ENCODE results near the gene MRC2. TPM values are rescaled to one million over a fixed set of nuclear protein-coding genes. Genes with fewer than 3 reads are reported as not detected.
A peak's percentile ranks its signal among the peaks of the same experiment; 100 is the strongest.
"Not testable (repeated sequence)": the region's sequence is repeated elsewhere in the genome, so short reads cannot be mapped to it uniquely, and the experiment has no call there.

Gene MRC2
- total RNA-seq, 1 donor from 2014 or later, result 91.2 TPM

DNA sequence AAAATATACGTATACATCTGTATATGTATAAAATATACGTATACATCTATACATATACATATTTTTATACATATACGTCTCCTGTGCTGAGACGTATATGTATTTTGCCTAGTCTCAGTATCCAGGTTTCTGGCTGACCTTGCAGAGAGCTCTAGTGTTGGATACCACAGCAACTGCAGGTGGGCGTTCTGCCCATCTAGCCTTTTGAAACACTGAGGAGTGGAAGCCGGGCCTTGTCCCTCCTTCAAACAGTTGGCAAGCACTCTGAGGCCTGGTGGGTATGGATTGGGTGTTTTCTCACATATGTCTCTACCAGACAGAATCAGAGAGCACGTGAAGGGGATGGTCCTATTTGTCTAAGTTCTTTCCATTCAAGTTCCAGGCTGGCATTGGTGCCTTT is 39.4 kb upstream of the MRC2 start:
- DNase-seq, result no peak
- peaks cover 66% of the 10 kb centered on the region for H3K36me3 ChIP-seq
- intact Hi-C loops (cut with DNase I), result no loop called here
- H3K4me1 ChIP-seq, result peaks cover 5% of the 10 kb centered on the region
- H3K27me3 ChIP-seq (ENCODE audit: low read depth), result no peaks in the 10 kb centered on the region
- TF ChIP-seq, protein P1, sequence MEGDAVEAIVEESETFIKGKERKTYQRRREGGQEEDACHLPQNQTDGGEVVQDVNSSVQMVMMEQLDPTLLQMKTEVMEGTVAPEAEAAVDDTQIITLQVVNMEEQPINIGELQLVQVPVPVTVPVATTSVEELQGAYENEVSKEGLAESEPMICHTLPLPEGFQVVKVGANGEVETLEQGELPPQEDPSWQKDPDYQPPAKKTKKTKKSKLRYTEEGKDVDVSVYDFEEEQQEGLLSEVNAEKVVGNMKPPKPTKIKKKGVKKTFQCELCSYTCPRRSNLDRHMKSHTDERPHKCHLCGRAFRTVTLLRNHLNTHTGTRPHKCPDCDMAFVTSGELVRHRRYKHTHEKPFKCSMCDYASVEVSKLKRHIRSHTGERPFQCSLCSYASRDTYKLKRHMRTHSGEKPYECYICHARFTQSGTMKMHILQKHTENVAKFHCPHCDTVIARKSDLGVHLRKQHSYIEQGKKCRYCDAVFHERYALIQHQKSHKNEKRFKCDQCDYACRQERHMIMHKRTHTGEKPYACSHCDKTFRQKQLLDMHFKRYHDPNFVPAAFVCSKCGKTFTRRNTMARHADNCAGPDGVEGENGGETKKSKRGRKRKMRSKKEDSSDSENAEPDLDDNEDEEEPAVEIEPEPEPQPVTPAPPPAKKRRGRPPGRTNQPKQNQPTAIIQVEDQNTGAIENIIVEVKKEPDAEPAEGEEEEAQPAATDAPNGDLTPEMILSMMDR (IDR thresholded peaks at IDR 0.05), result no peak
- H3K9me3 ChIP-seq, result no peaks in the 10 kb centered on the region
- no peak overlapping the region for H3K4me3 ChIP-seq
- H3K27ac ChIP-seq, result peak overlapping the region; percentile 39
- no peak for ATAC-seq

DNA sequence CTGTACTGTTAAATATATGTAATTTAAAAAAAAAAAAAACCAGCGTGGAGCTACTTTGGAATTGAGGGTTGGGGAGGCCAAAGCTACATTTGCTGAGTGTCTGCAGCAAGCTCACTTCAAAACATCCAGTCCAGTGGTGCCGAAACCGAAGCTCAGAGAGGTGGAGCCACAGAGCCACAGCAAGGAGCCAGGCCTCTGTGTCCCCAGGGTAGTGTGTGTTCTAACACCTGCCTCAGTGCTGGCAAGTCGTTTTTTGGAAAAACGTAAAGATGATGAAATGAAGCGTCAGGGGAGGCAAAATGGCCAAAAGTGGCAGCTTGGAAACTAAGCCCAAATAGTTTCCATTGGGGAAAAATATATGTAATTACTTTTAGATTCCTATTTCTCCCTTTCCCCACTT is 36.1 kb upstream of the MRC2 start:
- H3K27ac ChIP-seq, result peak overlapping the region; percentile 7

DNA sequence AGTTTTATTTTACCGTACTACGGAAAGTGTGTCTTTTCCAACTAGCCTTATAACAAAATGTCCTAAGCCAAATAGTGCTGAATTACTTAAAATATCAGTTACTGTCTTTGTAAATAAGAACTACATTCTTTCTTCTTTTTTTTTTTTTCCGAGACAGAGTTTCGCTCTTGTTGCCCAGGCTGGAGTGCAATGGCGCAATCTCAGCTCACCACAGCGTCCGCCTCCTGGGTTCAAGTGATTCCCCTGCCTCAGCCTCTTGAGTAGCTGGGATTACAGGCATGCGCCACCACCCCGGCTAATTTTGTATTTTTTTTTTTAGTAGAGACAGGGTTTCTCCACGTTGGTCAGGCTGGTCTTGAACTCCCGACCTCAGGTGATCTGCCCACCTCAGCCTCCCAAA is 35.6 kb upstream of the MRC2 start:
- DNase-seq; intact Hi-C loops (cut with DNase I); H3K4me1 ChIP-seq; H3K9me3 ChIP-seq; H3K4me3 ChIP-seq; H3K27me3 ChIP-seq (ENCODE audit: low read depth): not testable (repeated sequence)
- H3K27ac ChIP-seq, result peak overlapping the region; percentile 7
- peak in 1 of 2 donors; percentile 47 for ATAC-seq
- H3K36me3 ChIP-seq, result peaks cover 49% of the 10 kb centered on the region

More for the DNA sequence above, 36.1 kb upstream of the MRC2 start:
- ATAC-seq, result peak in 1 of 2 donors; percentile 40
- intact Hi-C loops (cut with DNase I), result no loop called here
- Histone ChIP-seq H3K9me3 (no peaks in the 10 kb centered on the region), H3K27me3 (ENCODE audit: low read depth) (no peaks in the 10 kb centered on the region), H3K4me1 (peaks cover 5% of the 10 kb centered on the region), H3K36me3 (peaks cover 49% of the 10 kb centered on the region), H3K4me3 (no peak overlapping the region)
- TF ChIP-seq, protein P1 (IDR thresholded peaks at IDR 0.05), result no peak
- DNase-seq, result no peak

DNA sequence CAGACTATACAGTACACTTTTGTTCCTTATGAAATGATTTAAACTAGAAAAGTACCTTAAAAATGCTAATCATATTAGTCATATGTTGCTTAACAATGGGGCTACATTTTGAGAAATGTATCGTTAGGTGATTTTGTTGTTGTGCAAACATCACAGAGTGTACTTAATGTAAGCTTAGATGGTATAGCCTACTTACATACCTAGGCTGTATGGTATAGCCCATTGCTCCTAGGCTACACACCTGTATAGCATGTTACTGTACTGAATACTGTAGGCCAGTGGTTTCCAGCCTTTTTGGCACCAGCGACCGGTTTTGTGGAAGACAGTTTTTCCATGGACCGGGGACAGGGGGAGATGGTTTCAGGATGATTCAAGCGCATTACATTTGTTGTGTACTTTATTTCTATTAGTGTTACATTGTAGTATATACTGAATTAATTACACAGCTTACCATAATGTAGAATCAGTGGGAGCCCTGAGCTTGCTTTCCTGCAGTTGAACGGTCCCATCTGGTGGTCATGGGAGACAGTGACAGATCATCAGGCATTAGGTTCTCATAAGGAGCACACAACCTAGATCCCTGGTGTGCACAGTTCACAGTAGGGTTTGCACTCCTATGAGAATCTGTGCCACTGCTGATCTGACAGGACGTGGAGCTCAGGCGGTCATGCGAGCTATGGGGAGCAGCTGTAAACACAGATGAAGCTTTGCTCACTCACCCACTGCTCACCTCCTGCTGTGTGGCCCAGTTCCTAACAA is 35.0 kb upstream of the MRC2 start:
- ATAC-seq, result no peak
- TF ChIP-seq, protein P1 (IDR thresholded peaks at IDR 0.05), result no peak
- Histone ChIP-seq H3K27ac (no peak overlapping the region), H3K27me3 (ENCODE audit: low read depth) (no peaks in the 10 kb centered on the region), H3K4me3 (no peak overlapping the region), H3K9me3 (no peaks in the 10 kb centered on the region), H3K4me1 (peaks cover 6% of the 10 kb centered on the region), H3K36me3 (peaks cover 47% of the 10 kb centered on the region)
- intact Hi-C loops (cut with DNase I), result no loop called here
- no peak for DNase-seq

DNA sequence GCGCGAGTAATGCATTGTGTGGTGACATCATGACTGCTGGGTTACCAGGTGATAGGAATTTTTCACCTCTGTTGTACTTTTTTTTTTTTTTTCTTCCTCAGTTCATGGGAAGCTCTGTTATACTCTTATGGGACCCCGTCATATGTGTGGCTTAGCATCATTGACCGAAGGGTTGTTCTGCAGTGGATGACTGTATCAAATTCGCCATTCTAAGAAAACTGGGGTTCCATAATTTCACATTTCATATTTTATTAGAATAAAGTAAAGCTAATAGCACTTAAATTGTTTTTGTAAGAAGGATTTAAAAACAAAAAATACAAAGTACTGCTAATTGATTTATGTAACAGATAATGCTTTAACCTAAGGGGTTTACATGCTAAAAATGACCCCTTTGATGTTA is 32.0 kb upstream of the MRC2 start:
- H3K27me3 ChIP-seq (ENCODE audit: low read depth), result no peaks in the 10 kb centered on the region
- H3K36me3 ChIP-seq, result peaks cover 50% of the 10 kb centered on the region
- peaks cover 8% of the 10 kb centered on the region for H3K4me1 ChIP-seq
- H3K9me3 ChIP-seq, result no peaks in the 10 kb centered on the region
- ATAC-seq, result no peak
- TF ChIP-seq, protein P1 (IDR thresholded peaks at IDR 0.05), result no peak
- intact Hi-C loops (cut with DNase I), result no loop called here
- H3K27ac ChIP-seq, result no peak overlapping the region
- no peak for DNase-seq
- H3K4me3 ChIP-seq, result no peak overlapping the region

DNA sequence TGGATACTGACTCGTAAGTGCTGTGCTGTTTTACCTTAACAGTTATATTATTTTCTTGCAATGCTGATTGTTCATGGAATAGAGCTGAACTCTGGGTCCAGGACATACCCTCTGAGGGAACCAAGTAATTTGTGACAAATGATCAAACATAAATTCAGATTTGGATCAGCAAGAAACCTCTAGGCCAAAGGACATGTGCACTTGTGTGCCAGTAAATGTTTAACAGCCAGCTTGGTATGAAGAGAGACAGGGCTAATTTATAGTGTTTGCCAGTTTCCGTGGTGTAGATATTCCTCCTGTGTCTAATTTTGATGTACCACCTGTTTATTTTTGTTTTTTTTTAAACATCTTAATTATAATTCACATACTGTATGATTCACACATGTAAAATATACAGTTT is 30.8 kb upstream of the MRC2 start:
- ATAC-seq, result no peak
- TF ChIP-seq, protein P1 (IDR thresholded peaks at IDR 0.05), result no peak

More for the DNA sequence above, 30.8 kb upstream of the MRC2 start:
- Histone ChIP-seq H3K4me3 (no peak overlapping the region), H3K36me3 (peaks cover 57% of the 10 kb centered on the region), H3K4me1 (peaks cover 8% of the 10 kb centered on the region), H3K9me3 (no peaks in the 10 kb centered on the region), H3K27me3 (ENCODE audit: low read depth) (no peaks in the 10 kb centered on the region), H3K27ac (no peak overlapping the region)
- DNase-seq, result no peak
- intact Hi-C loops (cut with DNase I), result no loop called here
